Muscle of leg (tissue), 11 donors: ENCODE data around the gene EPHA4. TPM values are rescaled to one million over a fixed set of nuclear protein-coding genes. Genes with fewer than 3 reads are reported as not detected.

Experiments used
- DNase-seq: peaks from one replicate; pipeline ENCODE4 v3.0.0; 2013
- H3K27ac ChIP-seq: one replicate; pipeline ENCODE4 v1.5.1; 2013; ENCODE audit warnings: mild to moderate bottlenecking, low read length, control low read depth
- H3K27me3 ChIP-seq: one replicate; pipeline ENCODE4 v1.6.1; 2013; ENCODE audit warnings: low read length; ENCODE audit not compliant: control insufficient read depth, insufficient read depth
- H3K36me3 ChIP-seq: one replicate; pipeline ENCODE4 v1.6.1; 2013; ENCODE audit warnings: low read length; ENCODE audit not compliant: control insufficient read depth, insufficient read depth
- H3K4me1 ChIP-seq: one replicate; pipeline ENCODE4 v1.6.1; 2013; ENCODE audit warnings: low read length; ENCODE audit not compliant: control insufficient read depth, insufficient read depth
- H3K4me3 ChIP-seq: one replicate; pipeline ENCODE4 v1.5.1; 2013; ENCODE audit warnings: low read length, control low read depth
- H3K9me3 ChIP-seq: replicated peaks from 2 replicates; pipeline ENCODE4 v1.6.1; 2013; ENCODE audit warnings: low read depth, low read length; ENCODE audit not compliant: control insufficient read depth
- WGBS: methylation state at CpG from one replicate; pipeline ENCODE4 v1.1.5; 2013; ENCODE audit warnings: missing lambda C conversion rate; ENCODE audit not compliant: insufficient coverage; 5-methylcytosine and 5-hydroxymethylcytosine counted together
- polyA plus RNA-seq, 8 donors: library from polyadenylated mRNA; unstranded; fragments of 120-200 nt; gene quantifications; one replicate each; pipeline versions ENCODE4 v1.2.1 to v1.2.3, GENCODE V29; 2013; ENCODE audit warnings: inconsistent platforms in 1 of 8, low replicate concordance in 1 of 8; ENCODE audit not compliant: insufficient read length in 8 of 8, insufficient read depth in 1 of 8
- total RNA-seq: library from RNA; stranded (reverse); fragments of 120-200 nt; gene quantifications from one replicate; pipeline ENCODE4 v1.2.4, GENCODE V29; 2013

EPHA4 gene
- total and polyA plus RNA-seq, 9 donors: 9.6 to 30.8 (median 15.1) TPM

DNA sequence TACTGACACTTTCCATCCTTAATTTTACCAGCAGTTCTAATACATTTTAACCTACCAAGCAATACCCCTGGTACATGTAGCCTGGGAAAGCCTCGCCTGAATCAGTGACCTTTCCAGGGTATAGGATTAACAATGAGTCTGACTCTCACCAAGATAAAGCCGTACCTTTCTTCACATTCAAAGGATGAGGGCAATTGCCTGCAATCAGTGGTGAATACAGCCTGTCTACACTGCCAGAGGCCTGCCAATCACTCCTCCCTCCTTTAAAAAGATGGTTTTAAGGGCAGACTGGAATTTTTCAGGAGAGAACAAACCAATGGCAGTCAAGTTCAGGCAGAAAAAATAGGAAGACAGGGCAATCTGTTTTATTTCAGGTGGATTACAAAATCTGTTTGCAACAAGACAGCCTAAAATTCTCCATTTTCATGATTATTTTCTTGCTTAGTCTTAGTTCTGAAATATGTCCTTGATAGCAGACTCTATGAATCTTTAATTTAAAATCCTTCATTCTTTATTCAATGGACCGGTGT, 4.8 kb downstream of the EPHA4 start:
- no peak overlapping the region for H3K27ac ChIP-seq
- no peak overlapping the region for H3K4me3 ChIP-seq
- WGBS: 87% methylated on average over 3 of the region's 3 CpGs
- no peaks in the 10 kb centered on the region for H3K9me3 ChIP-seq
- peaks cover 20% of the 10 kb centered on the region for H3K4me1 ChIP-seq
- peaks cover 5% of the 10 kb centered on the region for H3K36me3 ChIP-seq
- H3K27me3 ChIP-seq: peaks cover 23% of the 10 kb centered on the region
- DNase-seq: no peak

- no peaks in the 10 kb centered on the region for H3K9me3 ChIP-seq
- DNase-seq: no peak
- H3K27ac ChIP-seq: no peak overlapping the region
- peaks cover 5% of the 10 kb centered on the region for H3K36me3 ChIP-seq
- no peaks in the 10 kb centered on the region for H3K27me3 ChIP-seq
- H3K4me3 ChIP-seq: no peak overlapping the region
- peaks cover under 1% of the 10 kb centered on the region for H3K4me1 ChIP-seq
- 91% methylated on average over 11 of the region's 14 CpGs for WGBS
These were observed 8.7 kb downstream of the EPHA4 start for GRCh38 chr2:221563270-221563985.

GRCh38 chr2:221562226-221562625, 9.9 kb downstream of the EPHA4 start:
- peaks cover 5% of the 10 kb centered on the region for H3K36me3 ChIP-seq
- no peaks in the 10 kb centered on the region for H3K4me1 ChIP-seq
- no peak overlapping the region for H3K27ac ChIP-seq
- DNase-seq: no peak
- no peaks in the 10 kb centered on the region for H3K9me3 ChIP-seq
- H3K27me3 ChIP-seq: no peaks in the 10 kb centered on the region
- H3K4me3 ChIP-seq: no peak overlapping the region
- WGBS: no CpG with 5 or more reads among the region's 1 CpG

DNA sequence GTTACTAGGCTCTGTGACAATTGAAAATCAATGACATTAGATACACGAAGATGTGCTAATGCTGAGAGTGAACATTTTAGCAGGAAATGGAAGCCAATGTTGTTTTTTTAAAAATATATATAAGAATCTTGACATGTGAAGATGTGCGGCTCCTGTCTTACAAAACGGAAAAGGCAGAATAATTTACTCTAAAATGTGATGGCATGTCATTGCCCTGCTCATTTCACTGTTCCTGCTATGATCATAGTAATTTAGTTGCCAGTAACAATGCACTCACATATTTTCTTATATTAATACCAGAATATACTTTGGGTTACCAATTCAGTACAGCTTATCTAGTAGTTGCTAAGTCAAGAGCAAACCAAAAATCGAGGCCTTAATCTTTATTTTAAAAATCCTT, 10.3 kb downstream of the EPHA4 start:
- Histone ChIP-seq H3K27me3 (no peaks in the 10 kb centered on the region), H3K4me1 (no peaks in the 10 kb centered on the region), H3K9me3 (no peaks in the 10 kb centered on the region), H3K36me3 (peaks cover 5% of the 10 kb centered on the region), H3K27ac (no peak overlapping the region), H3K4me3 (no peak overlapping the region)
- DNase-seq: no peak
- 60% methylated on average over 1 of the region's 4 CpGs for WGBS

- Histone ChIP-seq H3K27ac (no peak overlapping the region), H3K9me3 (no peaks in the 10 kb centered on the region), H3K4me1 (peaks cover 6% of the 10 kb centered on the region), H3K27me3 (no peaks in the 10 kb centered on the region), H3K36me3 (peaks cover 5% of the 10 kb centered on the region), H3K4me3 (no peak overlapping the region)
- no peak for DNase-seq
- WGBS: no CpG with 5 or more reads among the region's 5 CpGs
These were observed 12.1 kb downstream of the EPHA4 start for GRCh38 chr2:221559991-221560390.

- Histone ChIP-seq H3K4me3 (no peak overlapping the region), H3K27me3 (no peaks in the 10 kb centered on the region), H3K9me3 (no peaks in the 10 kb centered on the region), H3K36me3 (no peaks in the 10 kb centered on the region), H3K4me1 (peaks cover 8% of the 10 kb centered on the region), H3K27ac (no peak overlapping the region)
- no CpG with 5 or more reads among the region's 3 CpGs for WGBS
- DNase-seq: no peak
These were observed 14.0 kb downstream of the EPHA4 start for GRCh38 chr2:221558107-221558506.

- Histone ChIP-seq H3K27me3 (no peaks in the 10 kb centered on the region), H3K36me3 (no peaks in the 10 kb centered on the region), H3K4me3 (no peak overlapping the region), H3K9me3 (no peaks in the 10 kb centered on the region), H3K4me1 (peaks cover 8% of the 10 kb centered on the region), H3K27ac (no peak overlapping the region)
- no CpG with 5 or more reads among the region's 2 CpGs for WGBS
- no peak for DNase-seq
These were observed 16.6 kb downstream of the EPHA4 start for GRCh38 chr2:221555494-221555846.

DNA sequence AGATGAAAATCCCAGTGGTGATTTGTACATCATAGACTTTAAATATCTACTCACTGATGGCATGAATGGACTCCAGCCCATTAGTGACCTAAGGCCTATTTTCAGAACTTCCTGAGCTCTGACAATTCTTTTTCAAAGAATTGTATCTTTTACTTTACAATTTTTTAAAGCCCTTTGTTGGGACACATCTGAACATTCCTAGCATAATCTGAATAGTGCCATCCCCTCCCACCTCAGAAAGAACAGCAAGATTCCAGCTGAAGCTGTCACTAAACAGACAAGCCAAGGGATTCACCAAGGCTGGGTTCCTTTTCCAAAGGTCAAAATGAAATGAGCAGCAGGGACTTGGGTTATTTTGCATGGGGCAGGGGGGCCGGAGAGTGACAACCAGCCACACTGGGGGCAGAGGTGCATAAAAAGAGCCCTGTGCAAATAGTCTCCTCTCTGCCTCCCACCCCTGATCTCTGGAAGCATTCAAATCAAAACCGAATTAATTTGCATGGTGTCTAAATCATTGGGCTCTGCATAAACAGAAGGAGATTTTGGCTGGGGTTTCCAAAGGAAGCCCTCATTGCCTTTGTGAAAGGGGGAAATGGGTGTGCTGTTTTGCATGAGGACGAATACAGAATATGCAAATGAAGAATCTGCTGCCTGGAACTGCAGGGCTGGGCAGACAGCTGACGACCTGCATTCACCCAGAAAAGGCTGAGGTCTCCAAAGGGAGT, 17.2 kb downstream of the EPHA4 start:
- H3K36me3 ChIP-seq: no peaks in the 10 kb centered on the region
- no peaks in the 10 kb centered on the region for H3K9me3 ChIP-seq
- H3K27ac ChIP-seq: no peak overlapping the region
- peak; percentile 70 for DNase-seq
- H3K4me1 ChIP-seq: peaks cover 8% of the 10 kb centered on the region
- H3K4me3 ChIP-seq: no peak overlapping the region
- no peaks in the 10 kb centered on the region for H3K27me3 ChIP-seq
- 43% methylated on average over 4 of the region's 4 CpGs for WGBS

DNA sequence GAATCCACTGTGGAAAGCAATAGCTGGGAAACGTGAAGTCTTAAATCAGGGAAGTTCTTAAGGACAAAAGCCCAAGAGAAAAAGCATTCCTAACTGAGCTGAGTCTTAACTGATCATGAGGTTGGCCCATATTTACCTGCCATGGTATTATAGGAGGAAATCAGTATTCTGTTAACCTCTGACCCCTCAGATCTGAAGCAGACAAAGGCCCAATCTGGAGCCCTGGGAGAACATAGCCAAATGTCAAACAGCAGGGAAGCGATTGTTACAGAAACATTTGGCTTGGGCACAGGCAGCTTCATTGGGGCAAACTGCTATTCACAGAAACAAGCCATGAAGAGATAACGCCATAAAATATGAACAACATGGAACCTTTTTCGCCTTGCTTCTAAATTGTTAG, 18.8 kb downstream of the EPHA4 start:
- H3K9me3 ChIP-seq: no peaks in the 10 kb centered on the region
- DNase-seq: no peak
- WGBS: 83% methylated on average over 3 of the region's 4 CpGs
- H3K27me3 ChIP-seq: no peaks in the 10 kb centered on the region
- H3K4me1 ChIP-seq: peaks cover 8% of the 10 kb centered on the region
- H3K36me3 ChIP-seq: no peaks in the 10 kb centered on the region
- no peak overlapping the region for H3K27ac ChIP-seq
- no peak overlapping the region for H3K4me3 ChIP-seq

DNA sequence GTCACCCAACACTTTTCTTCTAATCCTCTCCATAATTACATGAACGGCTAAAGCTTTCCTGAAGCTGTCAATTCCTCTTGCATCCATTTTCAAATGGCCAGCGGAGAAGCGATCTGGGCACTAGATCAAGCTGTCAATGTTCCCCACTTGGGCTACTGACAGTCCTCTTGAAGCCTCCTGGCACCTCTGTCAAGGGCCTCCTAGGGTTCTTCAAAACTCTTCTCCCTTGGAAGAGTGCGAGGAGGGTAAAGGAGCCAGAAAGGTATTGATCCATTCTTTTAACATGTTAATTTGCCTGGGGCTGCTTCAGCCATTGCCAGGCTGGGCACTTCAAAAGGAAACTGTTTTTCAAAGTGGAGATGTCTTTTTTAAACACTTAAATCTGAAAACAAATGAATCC, 19.8 kb downstream of the EPHA4 start:
- Histone ChIP-seq H3K4me1 (peaks cover 8% of the 10 kb centered on the region), H3K36me3 (no peaks in the 10 kb centered on the region), H3K9me3 (no peaks in the 10 kb centered on the region), H3K27me3 (no peaks in the 10 kb centered on the region), H3K4me3 (no peak overlapping the region), H3K27ac (no peak overlapping the region)
- DNase-seq: no peak
- 55% methylated on average over 3 of the region's 4 CpGs for WGBS
